HG03064 (cell line): Measurements from ENCODE around the gene MNX1.

ENCODE experiments used
- ATAC-seq: cut with Tn5 transposase; IDR thresholded peaks from one replicate; pipeline ENCODE4 v1.9.1; 2021; ENCODE audit warnings: low read depth; ENCODE audit not compliant: unreplicated experiment

Gene MNX1

DNA sequence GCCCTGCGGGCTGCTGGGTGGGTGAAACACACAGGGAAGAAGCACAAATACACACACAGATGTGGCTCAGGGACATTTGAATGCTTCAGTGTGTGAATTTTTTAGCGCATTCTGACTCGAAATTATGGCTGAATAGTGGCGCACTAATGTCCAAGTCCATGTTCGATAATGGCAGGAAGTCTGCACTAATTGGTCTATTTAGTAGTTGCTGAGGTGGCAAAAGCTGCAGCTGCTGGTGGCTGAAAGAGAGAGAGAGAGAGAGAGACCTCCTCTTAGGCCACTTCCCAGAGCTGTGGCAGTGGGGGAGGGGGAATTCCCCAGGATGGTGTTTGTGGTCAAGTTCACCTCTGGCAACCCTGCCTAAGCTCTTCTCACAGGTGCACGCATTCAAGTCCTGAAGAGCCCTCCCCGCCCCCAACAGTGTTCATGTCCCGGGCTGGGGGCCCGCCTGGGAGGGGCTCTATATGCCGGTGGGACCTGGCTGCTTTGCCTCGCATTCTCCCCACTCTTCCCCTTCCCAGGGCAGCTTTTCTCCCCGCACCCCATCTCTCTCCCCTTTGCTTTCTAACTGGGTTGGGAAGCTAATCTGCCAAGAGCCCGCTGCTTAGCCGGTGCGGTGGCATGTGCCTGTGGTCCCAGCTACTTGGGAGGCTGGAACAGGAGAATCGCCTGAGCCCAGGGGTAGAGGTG lies 6.0 kb upstream of the MNX1 start:
- ATAC-seq = peak; percentile 63

DNA sequence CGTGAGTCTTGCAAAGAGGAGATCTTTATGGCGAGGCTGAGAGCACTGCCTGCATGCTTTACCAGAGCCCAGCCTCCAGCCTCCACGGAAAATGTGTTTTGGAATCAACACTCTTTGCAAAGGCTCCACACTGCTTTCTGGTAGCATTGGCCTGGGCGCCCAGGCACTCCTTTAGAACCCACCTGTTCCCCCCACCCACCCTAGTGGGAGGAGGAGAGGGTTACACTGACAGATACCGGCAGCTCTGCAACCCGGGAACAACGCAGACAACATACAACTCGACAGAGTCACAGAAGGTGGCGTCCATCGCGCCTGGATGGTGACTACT lies 5.5 kb upstream of the MNX1 start:
- no peak for ATAC-seq

DNA sequence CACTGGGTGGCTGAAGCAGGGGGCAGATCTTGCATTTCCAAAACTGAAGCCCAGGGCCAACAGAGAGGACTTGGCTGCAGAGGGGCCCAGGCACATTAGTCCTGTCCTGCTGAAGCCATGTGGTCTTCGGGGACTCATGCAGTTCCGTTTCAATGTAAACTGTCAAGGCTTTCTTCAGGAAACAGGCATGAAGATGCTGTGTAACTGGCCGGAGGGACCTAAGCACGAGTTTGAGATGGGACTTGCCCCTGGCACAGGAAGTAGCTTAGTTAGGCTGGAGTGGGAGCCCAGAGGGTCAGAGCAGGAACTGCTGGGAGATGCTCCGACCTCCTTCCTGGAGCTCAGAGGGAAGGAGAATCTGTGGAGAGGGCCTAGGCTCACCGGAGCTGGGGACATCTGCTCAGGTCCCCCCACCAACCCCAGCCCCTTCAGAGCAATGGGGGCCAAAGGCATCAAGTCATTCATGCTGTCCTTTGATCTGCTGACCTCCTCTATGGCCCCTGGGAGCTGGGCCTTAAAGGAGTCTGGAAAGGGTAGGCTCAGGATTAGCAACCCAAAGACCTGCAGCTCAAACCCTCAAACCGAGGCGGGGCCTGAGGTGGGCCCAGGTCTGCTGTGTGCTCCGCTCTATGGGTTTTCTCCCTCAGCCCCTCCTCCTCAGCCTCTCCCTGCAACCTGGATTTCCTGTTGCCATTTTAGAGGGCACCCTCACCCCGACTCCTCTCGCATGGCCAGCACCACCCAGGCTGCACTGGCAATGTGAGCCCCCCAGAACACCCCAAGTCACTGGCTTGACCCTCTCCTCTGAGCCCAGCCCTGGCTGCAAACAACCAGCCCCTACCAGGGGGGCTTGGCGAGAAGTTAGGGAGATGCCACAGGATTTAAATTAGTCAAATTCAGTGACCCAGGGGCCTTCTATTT lies 4.4 kb upstream of the MNX1 start:
- ATAC-seq = no peak

DNA sequence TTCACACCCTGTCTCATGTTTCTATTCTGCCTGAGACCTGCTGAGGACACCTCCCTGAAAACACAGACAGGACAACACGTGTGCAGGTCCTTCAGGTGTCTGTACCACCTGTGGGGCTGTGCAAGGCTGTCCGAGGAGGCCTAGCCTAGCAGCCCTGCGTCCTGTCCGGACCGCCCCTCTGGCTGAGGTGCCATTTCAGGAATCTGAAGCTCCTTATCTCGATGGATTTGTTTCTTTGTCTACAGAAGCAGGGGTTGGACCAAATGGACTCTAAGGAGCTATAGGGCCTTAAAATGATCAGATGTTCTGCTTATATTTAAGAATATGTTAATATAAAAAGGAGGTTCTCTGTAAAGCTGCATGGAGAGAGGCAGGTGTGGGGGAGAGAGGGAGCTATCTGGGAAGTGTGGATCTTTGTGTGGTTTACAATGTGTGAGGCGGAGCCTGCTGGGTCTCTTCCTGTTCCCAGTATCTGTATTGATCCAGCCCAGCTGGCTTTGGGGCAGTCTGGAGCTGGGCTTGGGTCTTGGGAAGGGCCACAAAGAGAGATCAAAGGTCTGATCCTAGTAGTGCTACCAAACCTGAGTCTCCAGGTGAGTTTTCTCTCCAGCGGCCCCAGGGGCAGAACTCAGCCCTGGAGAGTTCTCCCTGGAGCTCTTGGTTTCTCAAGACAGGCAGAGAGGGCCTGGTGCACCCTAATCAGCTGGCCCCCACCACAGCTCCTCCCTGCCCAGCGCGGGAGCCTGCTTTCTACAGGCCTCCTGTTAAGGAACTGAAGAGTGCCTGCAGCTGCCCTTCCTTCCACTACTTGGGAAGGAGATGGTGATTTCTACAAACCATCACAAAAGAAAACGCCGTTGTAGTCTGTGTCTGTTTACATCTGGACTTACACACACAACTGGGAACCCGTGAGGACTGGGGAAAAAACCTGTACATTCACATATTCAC lies 3.4 kb upstream of the MNX1 start:
- ATAC-seq = no peak

DNA sequence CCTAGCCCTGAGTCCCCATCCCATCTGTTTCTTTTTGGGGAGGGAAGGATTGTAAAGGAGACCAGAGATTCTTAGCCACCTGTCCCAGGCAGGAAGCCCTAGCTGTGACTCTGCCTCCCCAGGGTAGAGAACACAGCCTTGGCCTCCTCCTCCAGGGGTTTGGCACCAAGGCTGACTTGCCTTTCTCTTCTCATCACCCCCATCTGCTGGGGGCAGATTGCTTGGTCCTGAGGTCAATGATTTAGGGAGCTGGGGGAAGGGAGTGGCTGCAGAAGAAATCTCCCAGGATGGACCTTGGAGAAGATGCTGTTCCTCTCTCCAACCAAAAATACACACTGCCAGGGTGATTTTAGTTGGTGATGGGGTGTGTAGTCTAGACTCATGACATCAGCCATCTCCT lies 2.6 kb upstream of the MNX1 start:
- no peak for ATAC-seq

DNA sequence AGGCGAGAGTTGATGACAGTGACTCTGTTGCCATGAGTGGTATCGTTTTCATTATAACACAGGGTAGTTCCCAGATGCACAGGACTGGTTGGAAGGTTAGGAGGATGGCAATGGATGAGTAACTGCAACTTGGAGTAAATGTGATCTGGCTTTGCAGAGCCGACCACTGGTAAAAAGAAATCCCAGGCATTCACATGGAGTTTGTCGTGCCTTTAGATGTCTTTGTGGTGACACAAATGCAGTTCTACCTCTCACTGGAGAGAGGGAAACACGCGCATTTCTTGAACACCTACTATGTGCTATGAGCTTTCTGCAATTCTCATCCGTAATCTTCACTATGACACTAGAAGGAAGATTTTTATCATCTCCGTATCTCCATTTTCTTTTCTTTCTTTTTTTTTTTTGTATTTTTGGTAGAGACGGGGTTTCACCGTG lies 1.7 kb upstream of the MNX1 start:
- ATAC-seq = no peak

DNA sequence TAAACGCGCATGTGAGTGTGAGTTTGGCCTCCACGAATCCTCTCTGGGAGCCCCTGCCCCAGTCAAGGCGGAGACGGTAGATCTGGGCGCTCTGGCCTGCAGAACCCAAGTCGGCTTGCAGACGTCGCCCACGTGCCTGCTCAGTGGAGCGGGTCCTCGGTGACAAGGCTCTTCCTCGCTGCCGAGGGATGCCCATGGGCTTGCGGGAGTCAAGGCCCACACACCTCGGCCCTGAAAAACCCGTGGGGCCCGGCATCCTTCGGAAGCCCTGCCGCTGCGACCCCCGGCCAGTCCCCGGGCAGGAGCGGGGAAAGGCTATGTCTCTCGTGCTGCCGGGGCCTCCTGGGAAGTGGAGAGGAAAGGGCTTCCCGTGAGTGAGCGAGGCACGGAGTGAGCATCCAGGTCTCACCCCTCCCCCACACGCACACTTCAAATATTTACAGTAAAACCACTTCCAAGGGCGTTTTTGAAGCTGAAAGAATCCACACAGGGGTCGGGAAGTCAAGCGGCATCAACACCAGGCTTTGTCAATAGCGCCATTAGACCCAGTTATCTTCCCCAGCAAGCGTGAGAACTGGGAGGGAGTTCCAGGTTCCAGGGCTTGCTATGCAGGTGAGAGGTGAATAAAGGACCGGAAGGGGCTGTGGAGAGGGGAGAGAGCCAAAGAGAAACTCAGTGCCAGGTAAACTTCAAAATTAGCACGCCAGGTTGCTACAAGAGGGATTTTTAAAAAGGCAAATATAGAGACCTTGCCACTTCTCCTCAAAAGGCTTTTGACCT lies 1.1 kb upstream of the MNX1 start:
- ATAC-seq = no peak

DNA sequence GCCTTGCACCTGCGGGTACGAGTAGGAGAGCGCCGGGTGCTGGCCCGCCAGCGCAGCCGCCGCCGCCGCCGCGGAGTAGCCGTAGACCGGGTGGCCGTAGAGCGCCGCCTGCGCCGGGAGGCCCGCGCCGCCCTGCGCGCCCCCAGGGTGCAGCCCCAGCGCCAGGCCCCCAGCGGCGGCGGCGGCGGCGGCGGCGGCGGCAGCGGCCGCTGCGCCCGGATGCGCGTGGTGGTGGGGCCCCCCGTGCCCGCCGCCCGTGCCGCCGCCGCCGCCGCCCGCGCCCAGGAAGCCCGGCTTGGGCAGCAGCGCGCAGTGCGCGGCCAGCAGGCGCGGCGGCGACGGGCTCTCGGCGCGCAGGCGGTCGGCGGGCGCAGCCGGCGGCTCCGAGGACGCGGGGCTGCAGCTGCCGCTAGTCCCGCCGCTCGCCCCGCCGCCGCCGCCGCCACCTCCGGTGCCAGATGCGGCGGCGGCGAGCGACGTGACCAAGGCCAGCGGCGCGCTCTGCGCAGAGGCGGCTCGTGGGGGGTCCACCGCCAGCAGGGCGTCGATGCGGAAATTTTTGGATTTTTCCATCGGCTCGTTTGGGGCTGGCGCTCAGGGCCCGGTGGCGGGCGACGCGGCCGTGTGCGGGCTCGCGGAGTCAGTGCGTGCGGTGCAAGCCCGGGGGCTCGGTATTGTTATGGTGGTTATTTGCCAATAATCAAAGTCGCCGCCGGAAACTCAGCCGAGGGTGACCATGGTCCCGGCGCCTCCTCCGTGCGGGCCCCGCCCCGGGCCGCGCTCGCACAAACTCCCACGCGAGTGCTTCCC lies 480 bp downstream of the MNX1 start:
- ATAC-seq = peak; percentile 27

DNA sequence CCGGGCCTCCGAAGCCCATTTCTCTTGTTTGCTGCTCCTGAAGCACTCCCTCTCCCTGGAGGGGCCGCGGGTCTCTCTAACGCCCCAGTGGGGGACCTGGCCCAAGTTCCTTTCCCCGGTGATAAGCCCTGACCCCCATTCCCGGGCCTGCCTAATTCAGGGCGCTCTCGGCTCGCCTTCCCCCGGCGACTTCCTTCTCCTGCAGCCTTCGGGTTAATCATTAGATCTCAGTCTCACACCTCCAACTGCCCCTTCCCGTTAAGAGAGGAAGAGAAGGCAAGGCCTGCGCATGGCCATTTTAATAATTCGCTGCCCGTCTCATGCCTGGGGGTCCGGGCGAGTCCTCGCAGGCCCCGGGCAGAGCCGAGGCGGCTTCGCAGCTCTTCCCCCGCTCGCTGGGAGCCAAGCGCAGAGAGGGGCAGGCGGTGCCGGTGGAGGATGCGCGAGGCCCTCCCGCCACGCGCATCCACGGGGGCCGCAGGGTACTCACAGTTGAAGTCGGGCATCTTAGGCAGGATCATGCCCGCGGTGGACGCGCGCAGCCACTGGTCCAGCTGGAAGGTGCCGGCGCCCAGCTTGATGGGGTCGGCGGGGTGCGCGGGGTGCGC lies 1.2 kb downstream of the MNX1 start:
- ATAC-seq = peak; percentile 0

DNA sequence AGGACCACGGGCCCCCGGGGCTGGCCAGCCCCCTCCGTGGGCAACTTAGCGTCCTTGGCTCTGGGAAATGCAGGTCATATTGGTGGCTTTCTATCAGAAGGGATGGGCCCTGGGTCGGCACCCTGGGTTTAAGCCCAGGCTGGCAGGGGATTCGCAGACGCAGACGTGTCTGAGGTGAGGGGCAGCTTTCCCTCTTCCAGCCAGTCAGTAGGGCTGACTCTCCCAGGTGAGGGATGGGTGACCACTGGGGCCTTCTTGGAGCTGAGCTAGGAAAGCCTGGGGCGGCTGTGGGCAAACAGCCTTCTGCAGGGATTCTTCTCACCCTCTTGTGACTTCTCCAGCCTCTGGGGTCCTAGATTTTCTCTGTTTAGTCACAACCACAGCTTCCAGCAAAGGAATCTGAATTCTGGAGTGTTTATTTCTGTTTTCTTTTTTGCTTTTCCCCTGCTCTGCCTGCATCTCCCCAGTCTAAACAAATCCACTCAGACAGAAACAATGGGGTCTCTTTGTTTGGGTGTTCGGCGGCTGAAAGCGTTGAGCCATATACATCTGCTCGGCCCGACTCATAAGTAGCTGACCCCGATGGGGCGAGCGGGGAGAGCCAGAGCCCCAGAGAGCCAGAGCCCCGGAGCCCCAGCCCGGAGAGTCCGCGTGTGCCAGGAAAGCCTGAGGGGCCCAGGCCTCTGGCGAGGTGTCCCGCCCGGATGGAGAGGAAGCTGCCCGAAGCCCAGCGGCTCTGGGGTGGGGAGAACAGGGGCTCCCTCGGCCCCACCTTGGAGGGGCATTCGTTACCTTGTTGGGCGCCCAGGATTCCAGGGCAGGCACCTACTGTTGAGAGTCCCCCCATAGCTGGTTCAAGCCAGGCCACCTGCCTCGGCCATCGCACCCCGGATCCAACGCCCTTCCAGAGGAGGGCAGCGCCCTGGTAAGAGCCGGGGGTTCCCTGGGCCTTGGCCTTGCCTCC lies 2.0 kb downstream of the MNX1 start:
- no peak for ATAC-seq

DNA sequence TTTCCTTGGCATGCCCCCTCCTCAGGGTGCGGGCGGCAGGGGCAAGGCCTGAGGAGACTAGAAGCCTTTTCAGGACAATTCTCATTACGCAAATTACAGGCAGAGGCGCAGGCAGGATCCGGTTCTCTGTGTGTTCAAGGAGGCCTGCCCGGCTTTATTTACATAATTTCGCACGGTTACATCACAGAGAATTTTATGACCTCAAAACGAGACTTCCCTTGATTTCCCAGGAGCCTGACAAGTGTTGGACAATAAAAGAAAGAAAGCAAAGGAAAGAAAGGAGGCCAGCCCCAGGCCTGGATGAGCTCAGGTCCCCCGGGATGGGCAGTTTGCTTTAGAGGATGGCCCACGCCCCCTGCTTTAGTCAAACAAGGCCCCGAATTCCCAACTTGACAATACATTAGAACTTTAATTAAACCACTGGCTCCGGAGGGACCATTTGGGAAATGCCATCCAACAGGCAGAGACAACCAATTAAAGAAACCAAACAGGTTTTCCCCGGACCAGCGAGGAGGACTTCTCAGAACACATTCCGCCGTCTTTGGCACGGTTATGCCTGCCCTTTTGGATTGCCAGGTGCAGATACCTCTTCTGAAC lies 2.9 kb downstream of the MNX1 start:
- ATAC-seq = no peak

DNA sequence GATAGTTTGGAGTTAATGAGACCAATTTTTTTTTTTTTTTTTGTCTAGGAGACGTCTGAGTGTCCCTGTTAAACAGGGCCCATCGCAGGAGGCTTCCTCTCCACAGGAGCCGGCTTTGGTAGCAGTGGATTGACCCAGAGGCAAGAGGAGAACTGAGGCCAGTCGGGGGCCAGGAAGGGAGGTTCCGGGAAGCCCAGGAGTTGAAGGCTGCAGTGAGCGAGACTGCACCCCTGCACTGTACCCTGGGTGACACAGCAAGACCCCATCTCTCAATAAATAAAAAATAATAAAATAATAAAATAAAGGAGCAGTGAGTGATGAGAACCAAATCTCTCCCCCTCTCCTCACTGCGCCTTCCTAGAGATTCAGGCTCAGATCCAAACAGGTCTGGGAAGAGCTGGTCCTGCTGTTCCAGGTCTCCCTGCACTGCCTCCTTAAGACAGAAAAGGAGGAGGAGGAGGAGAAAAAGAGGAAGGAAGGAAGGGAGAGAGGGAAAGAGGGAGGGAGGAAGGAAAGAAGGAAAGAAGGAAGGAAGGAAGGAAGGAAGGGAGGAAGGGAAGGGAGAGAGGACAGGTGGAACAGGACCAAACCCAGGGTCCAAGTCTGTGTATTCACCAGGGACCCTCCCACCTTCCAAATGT lies 3.5 kb downstream of the MNX1 start:
- ATAC-seq = no peak

DNA sequence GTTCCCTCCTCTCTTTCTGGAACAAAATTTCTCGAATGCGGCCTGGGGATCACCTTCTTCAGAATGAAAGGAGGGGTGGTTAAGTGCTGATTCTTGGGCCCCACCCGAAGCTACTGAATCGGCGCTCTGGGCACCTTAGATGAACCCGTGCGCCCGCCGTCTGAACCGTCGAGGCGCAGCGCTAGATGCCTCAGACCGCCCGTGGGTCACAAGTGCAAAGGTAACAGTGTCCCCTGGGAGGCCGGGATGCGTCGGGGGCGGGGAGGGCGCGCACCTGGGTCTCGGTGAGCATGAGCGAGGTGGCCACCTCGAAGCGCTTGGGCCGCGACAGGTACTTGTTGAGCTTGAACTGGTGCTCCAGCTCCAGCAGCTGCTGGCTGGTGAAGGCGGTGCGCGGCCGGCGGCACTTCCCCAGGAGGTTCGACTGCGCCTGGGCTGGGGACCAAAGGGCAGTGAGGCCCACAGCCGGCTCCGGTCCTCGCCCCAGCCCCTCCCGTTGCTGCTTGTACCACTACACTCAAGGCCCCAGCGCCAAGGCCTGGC lies 4.2 kb downstream of the MNX1 start:
- no peak for ATAC-seq

DNA sequence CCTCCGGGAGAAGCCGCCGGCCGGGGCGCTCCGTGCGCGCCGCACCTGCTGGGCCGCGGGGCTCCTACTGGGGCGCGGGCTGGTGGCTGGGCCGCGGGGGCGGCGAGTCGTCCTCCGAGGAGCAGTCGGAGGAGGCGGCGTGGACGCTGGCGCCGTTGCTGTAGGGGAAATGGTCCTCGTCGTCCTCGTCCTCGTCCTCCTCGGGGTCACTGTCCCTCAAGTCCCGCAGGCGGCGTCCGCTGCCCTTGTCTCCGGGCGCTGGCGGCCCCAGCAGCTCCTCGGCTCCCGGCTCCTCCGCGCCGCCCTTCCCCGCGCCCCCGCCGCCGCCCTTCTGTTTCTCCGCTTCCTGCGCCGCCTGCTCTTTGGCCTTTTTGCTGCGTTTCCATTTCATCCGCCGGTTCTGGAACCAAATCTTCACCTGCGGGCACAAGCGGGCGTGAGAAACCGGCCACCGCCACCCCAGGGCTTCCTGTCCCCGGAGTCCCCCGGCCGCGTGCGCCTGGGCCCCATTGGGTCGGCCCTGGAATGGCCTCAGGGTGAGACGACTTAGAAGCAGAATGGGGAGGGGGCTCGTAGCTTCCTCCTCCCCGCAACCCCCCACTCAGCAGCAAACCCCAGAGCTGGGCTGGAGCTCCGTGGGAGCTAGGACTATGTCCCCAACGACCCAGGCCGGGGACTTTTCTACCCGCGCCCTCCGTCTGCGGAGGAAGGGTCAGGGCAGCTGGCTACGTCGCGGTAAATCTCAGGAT lies 4.8 kb downstream of the MNX1 start:
- ATAC-seq = no peak

DNA sequence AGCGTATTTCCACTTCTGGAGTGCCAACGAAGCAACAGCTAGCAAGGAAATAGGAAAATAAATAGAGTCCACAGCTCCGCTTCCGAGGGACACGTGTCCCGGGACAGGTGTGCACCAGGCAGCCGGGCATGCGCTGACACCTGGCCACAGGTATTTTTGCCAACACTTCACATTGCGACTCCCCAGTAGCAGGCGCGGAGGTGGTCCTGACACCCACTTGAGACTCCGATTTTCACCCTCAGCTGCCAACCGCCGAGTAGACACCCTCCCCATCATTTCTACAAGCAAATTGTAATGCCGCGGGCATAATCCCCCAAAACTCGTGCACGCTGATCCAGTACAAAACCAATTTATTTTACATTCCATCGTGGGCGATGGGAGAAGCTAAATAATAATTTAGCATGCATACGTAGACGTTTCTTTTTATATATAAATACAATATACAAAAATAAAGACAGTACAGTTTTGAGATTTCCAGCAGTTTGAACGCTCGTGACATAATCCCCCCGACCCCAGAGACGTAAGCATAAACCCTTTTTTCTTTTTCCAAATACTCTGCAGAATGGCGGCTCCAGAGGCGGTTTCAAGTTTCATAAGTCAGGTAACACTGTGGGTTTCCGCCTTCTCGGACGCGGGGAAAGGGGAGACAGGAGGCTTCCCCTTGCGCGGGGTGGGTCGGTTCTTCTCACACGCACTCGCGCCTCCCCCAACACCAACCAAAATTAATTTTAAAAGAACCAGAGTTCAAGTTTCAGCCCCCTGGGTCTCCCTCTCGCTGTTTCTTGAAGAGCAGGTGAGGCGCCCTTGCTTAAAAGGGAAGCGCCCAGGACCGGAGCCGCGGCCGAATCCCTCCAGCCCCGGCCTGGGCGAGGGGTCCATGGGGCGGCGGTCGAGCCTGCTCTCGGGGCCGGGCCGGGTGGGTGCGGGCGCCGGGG lies 5.7 kb downstream of the MNX1 start:
- no peak for ATAC-seq
